NCI-H748 (cell line): ENCODE measurements around the gene BAIAP2.

Experiments used
- DNase-seq: peaks from one replicate; lab custom pipeline; 2025; ENCODE audit not compliant: unreplicated experiment; lab: John Stamatoyannopoulos, UW

BAIAP2 gene

DNA sequence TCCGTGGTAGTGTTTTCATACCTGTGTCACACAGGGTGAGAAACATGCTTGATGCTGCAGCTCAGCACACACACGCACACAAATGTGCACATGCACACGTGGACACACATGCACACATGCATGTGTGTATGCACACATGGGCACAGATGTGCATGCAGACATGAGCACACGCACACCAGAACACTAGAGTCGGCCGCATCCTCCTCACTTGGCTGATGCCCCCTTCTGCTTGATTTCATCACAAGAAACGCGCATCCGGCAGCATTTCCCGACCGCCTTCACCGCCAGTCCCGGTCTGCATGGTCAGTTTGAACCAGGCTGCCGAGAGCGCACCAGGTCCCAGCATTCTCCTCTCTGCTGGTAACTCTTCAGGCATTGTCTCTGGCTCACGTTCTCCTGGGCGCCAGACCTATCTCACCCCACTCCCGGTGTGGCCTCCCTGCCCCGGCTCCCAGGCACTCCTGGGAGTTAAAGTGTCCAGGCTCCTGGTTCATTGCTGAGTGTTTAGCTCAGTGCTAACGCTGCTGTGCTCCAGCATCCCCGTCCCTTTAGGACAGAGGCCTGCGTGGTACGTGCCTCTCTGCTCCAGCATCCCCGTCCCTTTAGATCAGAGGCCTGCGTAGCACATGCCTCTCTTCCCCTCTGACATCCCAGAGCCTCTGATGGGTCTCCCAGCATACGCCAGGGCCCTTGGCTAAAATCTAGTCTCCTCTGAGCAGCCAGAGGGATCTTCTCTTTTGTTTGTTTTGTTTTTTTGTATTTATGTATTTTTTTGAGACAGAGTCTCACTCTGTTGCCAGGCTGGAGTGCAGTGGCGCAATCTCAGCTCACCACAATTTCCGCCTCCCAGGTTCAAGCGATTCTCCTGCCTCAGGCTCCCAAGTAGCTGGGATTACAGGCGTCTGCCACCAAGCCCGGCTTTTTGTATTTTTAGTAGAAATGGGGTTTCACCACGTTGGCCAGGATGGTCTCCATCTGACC, 16.0 kb downstream of the BAIAP2 start:
- no peak for DNase-seq

DNA sequence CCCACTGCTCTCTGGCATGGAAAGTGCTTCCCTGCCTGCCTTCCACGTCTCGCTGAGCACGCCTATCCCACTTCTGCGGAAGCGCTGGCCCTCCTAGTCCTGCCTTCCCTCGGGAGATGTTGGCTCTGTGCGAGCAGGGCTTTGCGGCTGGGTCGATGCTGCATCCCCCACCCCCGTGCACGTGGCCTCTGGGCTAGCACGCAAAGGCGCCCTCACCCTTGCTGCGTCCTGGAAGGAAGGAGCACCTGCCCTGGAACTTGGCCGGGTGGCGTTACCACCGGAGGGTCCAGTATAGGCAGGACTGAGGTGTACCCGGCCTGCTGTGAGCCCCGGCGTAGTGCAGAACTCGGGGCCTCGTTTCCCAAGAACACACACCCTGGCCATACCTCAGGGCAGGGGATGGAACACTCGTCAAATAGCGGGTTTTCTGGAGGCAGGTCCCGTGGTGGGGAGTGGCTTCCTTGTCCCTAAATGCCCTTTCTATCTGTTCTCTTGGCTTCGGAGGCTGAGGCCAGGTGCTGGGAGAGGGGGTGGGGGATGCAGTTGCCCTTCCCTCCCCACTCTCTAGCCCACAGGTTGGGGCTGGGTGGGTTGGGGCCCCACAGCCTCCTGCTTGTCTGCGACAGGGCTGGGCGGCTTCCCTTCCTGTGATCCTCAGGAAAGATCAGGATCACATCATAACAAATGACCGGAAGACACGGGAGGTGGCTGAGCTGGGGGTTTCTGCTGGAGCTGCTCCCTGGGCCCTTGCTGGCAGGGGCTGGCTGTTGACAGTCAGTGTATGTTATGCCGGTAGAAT, 17.4 kb downstream of the BAIAP2 start:
- DNase-seq: no peak

DNA sequence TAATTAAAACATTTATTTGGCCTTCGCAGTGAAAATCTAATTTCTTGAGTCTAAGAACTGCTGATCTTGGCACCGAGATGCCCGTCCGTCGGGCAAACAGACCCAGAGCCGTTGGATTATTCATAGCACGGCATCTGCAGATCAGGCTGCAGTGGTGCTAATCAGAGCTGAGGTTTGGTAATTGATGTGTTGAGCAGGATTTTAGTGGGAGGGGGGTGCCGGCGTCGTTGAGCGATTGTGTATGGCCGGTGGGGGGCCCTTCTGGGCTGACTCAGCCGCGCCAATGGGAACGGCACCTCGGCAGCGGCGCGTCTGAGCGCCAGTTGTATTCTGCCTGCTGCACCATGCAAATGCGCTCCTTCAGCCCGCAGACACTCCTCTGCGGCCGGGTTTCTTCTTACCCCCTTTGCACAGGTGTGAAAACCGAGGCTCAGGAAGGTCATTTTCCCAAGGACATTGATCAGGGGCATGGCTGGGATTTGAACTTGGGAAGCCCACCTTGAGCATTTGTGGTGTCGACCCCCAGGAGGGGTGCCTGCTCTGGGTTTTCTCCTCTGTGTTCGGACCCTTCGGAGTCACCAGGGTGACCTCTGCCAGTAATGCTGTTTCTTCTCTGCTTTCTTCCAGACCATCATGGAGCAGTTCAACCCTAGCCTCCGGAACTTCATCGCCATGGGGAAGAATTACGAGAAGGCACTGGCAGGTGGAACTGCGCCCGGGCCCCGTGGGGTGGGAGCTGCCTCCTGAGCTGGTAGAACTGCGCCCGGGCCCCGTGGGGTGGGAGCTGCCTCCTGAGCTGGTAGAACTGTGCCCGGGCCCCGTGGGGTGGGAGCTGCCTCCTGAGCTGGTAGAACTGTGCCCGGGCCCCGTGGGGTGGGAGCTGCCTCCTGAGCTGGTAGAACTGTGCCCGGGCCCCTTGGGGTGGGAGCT, 18.4 kb downstream of the BAIAP2 start:
- no peak for DNase-seq

DNA sequence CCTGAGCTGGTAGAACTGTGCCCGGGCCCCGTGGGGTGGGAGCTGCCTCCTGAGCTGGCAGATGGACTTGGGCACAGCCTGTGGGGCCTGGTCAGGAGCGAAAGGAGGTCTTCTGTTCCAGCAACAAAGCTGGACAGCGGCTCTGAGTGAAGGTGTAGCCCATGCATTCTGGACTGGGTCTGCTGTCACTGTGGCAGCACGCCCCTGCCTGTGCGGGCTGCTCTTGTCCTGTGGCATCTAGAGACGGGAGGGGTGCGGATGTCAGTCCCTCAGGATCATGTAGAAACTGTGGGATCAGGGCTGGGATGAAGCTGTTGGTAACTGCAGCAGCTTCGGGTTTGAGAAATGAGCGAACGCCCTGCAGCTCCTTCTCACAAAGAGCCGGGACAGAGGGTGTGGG, 19.4 kb downstream of the BAIAP2 start:
- no peak for DNase-seq

DNA sequence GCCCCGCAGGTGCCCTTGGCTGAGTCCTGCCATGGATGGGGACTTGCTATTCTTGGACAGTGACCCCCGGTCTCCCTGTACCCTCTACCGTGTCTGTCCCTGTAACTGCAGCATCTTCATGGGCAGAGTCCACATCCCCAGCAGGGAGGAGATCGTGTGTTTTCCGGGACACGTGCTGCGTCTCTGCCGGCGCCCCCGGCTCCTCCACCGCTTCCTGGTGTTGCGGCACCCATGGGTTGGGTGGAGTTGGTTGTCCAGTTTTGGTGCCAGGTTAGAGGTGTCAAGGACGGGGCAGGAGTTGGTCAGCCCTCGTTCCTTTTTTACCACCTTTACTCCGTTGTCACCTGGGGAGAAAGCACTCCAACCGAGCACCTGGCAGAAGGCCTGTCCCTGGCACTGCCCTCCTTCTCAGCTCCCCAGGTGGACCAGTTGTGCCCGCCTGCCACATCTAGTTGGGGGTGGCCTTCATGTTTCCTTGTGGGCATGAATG, 20.0 kb downstream of the BAIAP2 start:
- no peak for DNase-seq

DNA sequence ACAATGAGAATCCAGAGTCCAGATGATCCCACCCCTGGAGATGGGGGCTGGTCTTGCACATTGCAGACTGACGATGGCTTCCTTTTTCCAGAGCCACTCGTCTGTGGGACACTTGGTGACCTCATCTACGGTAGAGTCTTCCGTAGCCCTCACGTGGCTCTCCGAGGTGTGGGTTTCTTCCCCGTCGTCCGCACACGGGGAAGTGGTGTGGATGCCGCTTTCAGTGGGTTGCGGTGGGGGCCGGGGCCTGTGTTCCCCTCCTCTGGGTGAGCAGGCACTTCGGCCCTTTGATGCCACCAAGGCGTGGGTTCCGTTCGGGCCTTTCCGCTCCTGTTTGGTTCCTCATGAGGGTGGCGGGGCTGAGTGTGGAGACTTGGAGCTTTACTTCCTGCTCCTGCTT, 21.4 kb downstream of the BAIAP2 start:
- DNase-seq: no peak

DNA sequence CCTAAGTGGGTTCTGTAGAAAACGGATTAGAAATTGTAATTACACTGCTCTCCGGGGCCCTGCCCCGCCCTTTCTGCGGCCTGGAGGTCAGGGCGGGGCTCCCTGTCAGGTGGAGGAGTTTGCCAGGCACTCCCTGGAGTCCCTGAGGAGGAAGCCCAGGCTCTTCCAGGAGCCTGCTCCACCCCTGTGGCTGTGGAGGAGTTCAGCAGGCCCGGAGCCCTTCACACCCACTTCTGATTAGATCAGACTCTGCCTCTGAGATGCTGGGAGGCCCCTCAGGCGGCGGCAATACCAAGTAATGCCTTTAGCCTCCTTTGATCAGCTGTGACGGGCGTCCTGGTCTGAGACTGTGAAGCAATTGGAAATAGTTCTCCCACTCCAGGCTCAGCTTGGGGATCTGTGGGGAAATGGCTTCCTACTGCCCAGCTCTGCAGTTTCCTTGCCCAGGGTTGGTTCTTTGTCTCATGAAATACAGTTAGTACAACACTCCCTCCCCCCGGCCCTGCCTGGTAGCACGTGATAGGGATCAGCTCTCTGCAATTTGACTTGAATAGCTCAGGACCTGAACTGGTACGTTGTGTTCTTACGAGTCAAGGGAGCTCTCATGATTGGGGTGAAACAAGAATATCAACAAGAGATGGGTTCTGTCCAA, 22.3 kb downstream of the BAIAP2 start:
- no peak for DNase-seq

DNA sequence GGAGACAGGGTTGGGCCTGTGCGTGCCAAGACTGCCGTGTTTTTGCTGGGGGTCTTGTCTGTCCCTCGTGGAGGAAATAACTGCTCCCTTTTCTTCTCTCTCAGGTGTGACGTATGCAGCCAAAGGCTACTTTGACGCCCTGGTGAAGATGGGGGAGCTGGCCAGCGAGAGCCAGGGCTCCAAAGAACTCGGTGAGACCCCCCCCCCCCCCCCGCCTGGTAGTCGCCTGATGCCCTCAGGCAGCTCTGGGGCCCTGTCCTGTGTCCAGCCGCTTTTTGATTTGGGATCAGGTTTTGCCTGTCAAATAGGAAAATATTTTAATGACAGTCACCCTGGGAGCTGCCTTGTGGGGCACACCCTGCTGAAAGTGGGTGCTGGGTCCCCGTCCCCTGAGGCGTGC, 22.8 kb downstream of the BAIAP2 start:
- no peak for DNase-seq

DNA sequence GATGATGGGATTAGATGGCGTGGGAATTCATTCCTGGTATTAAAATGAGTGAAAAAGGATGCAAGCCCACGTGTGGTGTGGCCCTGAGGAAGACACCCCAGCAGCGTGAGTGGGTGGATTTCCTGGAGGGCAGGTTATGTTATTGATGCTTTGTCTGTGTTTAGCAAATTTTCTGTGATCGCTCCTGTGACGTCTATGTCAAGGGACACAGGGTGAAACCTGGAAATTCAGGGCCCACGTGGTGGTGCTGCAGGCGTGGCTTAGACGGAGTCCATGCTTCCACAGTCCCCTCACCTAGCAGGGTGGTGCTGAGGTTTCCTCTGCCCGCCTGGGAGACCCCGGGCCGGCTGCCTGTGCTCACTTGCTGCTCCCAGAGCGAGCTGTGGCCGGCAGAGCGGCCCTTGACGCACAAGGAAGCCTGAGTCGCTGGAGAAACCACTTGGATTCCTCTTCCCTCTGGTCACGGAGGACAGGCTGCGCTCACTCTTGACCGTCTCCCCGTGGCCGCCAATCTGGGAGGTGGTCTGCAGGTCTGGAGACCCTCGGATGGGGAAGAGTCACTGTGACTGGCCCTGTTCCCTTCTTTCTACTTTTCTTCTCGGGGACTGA, 23.4 kb downstream of the BAIAP2 start:
- no peak for DNase-seq

DNA sequence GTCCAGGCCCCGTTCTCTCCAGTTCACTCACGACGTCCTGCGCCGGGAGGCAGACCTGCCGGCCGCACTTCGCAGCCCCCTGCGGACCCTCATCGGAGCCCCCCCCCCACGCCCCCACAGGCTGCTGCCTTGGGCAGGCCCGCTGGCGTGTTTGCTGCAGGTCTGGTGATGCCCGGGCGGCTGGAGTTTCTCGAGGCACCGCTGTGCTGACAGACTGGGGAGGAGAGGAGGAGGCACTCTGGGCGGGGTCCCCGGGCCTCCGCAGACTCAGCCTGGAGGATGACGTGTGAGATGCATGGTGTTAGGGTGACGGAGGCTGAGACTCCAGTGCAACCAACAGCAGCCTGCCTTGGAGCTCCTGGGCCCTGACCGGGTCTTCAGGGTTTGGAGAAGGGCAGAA, 24.1 kb downstream of the BAIAP2 start:
- DNase-seq: no peak

DNA sequence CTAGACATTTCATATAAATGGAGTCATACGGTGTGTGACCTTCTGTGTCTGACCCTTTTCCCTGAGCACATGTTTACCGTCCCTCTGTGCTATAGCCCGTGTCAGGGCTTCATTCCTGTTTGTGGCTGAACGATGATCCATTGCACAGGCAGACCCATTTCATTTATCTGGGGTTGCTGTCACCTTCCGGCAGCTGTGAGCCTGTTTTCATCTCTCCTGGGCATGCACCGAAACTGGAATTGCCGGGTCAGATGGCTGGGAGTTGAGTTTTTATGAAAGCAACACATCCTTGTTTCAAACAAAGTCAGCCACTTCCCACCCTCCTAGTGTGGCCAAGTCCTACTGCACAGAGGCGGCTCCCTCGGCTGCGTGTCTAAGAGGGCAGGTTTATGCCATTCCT, 25.5 kb downstream of the BAIAP2 start:
- no peak for DNase-seq

DNA sequence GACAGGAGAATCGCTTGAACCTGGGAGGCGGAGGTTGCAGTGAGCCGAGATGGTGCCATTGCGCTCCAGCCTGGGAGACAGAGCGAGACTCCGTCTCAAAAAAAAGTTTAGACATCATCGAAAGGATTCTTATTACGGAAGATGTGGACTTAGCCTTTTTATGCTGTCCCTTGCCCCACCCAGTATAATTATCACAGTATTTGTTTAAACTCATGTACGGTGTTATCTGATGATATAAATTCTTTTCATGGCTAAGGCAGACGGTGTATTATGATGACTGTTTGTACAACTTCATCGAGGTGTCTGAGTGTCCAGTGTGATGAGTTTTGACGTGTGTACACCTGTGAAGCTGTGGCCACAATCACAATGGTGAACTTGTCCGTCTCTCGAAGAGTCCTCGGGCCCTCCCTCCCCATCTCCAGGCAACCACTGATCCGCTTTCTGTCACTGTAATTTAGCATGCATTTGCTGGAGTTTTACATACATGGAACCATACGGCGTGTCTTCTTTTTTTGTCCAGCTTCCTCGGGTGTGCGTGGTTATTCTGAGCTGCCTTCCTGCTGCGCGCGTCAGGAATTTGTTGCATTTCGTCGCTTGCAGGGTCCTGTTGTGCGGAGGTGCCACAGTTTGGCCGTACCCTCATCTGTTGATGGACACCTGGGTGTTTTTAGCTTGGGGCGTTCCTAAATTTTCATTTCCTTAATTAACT, 26.2 kb downstream of the BAIAP2 start:
- no peak for DNase-seq

DNA sequence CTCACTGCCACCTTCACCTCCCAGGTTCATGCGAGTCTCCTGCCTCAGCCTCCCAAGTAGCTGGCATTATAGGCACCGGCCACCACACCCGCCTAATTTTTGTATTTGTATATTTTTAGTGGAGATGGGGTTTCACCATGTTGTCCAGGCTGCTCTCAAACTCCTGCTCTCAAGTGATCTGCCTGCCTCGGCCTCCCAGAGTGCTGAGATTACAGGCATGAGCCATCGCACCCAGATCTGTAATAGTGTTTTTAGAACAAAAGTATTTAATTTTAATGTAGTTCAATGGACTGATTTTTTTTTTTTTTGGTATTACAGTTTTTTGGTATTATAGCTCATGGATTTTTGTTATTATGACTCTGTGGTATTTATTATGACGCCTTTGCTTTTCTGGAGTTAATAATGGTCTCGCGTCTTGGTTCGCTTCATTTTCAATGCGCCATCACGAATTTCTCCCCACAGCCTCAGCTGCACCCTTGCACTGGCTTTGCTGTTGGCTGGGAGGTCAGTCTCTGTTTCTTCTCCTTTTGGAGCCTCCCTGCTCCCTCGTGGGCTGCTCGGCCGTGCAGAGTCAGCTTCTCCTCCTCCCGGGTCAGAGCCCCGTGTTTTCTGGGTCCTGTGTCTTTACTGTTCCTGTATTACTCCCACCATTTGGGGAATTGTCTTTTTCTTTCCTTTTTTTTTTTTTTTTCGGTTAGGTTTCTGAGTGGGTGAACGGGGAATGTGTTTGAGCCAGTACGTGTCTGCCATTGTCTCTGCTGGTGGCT, 27.2 kb downstream of the BAIAP2 start:
- no peak for DNase-seq

DNA sequence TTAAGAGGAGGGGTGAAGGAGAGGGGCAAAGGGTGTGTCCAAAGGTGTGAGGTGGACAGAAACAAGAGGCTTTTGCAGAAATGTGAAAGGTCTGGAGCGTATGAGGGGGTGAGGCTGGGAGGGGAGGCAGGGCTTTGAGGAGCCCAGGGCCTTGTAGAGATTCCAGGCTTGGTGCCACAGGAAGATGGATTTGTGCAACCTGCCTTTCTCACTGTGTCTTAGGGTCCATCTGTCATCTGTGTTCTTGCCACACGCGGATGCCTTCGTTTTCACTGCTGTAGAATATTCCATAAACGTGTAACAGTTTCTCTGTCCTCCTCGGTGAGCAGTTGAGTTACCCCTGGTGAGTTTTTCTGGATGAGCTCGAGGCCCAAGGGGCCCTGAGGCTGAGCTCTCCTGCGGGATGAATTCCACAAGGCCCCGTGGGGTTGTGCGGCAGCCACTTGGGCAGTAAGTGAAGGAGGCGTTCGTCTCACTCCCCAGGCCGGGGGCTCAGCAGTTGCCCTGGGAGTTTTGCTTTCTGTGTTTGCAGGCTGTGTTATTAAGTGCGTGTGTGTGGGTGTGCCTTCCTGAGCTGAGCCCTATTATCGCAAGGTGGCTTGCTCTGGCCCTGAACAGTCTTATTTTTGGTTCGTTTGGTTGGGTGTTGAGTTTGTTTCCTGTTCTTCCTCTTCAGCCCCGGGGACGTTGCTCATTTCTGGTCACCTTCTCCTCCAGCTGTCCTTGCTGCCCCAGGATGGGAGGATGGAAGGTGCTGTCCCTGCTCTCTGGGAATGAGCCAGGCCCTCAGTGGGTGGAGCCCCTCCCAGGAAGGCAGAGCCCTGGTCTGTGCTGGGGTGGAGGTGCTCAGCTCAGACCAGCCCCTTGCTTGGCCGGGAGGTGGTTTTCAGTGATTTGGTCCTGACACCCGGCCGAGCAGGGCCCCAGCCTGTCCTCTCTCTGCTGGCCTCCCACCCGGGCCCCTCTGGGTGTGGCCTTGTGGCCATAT, 28.4 kb downstream of the BAIAP2 start:
- DNase-seq: no peak

DNA sequence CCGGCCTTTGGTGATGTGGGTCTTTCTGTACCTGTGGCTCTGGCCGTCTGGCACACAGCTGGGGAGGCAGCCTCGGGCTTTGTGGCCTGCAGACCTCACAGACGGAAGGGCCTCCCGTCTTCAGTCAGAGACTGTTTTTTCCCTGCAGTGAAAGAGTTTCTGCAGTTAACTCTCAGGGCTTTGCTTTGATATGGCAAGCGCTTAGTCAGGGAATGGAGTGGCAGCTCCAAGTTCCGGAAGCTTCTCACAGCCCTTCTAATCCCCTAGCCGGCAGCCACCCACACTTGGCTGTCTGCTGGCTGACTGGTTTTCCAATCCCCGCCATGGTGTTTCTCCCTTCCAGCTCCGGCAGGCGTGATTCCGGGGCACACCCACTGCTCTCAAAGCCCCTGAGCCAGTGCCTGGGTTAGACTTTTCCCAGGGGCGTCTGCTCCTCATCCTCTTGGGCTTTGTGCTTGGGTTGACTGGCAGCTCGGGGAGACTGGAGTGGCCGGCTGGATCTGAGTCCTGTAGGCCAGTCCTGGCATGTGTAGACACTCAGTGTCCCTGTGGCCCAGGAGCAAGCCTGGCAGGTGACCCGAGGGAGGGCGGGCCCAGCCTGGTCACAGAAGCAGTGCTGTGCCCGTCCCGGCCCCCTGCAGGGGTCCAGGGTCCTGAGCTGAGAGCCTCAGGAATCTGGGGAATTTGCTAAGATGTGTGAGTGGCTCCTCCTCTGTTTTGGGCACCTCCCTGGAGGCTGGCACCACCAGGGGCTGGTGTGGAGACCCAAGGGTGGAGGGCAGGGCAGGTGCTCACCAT, 29.9 kb downstream of the BAIAP2 start:
- no peak for DNase-seq

DNA sequence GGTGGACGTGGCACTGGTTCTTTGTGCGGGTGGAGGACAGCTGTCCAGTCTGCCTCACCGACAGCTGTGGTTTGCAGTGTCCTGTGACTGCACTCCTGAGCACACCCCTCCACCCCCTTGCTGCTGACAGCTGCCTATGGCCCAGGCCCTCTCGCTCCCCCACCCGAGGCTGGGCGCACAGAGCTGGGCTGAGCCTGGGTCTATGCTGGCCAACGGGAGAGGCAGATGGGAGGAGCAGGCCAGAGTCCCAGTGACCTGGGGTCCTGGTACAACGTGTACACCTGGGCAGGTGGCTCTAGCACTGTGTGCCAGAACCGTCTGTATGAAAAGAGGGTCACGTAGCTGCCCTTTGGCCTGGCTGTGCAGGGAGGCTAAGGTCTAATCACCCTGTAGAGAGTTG, 30.5 kb downstream of the BAIAP2 start:
- no peak for DNase-seq

DNA sequence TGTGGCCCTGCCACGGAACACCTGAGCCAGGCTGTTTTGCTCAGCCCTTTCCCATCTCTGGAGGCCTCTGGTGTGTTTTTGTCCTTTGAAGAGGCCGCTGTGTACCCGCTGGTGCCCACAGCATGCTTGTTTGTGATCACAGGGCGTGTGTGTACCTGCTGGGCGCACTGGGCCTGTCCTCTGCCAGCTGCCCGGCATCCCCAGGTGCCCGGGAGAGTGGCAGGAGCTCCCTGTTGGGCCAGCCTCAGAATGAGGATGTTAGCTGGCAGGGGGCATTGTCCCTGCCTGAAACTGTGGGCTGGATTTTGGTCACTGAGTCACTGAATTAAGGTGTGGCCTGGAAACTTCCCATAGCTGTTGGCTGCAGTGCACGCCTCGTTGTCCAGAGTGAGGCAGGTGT, 31.1 kb downstream of the BAIAP2 start:
- DNase-seq: no peak
